HG03139 (cell line): ENCODE data around the gene HIPK1.

Experiments
- ATAC-seq: cut with Tn5 transposase; IDR thresholded peaks from one replicate; pipeline ENCODE4 v1.9.1; 2021; ENCODE audit not compliant: unreplicated experiment

Gene HIPK1

DNA sequence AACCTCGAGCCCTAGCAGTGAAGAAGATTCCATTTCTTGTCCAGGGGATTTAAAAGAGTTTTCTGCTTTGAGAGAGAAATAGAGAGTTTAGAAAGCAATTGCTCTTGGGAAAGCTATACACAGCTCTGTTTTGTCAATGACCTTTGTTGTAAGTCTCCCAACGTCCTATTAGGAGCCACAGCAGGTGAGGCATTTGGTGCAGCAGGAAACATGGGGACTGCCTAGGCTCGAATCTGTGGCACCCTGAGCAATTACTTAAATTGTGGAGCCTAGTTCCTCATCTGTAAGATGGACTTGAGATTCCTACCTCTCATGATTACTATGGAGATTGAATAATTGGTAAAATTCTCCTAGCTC is 15.8 kb upstream of the HIPK1 start:
- no peak for ATAC-seq

DNA sequence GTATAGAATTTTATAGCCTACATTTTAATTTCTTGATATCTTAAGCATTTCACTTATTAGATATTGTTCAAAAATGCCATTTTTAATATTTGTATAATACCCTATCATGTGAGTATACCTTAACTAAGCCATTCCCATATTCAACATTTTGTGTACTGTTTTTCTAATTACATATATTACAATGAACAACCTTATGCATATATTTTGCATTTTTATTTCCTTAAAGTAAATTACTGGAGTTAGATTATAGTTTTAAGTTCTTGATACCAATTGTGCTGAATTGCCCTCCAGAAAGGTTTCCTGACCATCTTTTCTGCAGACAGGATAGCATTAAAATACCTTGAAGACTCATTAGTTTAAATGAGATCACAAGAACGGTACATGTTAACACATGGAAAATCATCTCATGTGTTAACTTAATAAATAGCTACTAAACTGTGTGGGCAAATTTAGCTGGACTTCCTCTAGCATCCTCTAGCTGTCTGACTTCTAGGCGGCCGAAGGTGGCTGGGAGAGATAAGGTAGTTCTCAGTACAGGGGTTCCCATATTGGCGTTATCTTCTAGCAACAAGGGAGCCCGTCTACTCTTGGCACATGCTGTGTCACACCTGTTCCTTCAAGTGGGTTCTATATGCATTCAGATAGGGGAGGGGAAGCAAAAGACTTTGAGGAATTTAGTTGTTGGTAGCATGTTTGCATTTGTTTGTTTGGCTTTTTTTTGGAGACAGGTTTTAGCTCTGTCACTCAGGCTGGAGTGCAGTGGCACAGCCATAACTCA is 15.0 kb upstream of the HIPK1 start:
- ATAC-seq = no peak

GRCh38 chr1:113916974-113917373 is 12.2 kb upstream of the HIPK1 start:
- no peak for ATAC-seq

- ATAC-seq = no peak
Measured at GRCh38 chr1:113917400-113918082, 11.6 kb upstream of the HIPK1 start.

- ATAC-seq = no peak
Measured at GRCh38 chr1:113918243-113918642, 10.9 kb upstream of the HIPK1 start.

DNA sequence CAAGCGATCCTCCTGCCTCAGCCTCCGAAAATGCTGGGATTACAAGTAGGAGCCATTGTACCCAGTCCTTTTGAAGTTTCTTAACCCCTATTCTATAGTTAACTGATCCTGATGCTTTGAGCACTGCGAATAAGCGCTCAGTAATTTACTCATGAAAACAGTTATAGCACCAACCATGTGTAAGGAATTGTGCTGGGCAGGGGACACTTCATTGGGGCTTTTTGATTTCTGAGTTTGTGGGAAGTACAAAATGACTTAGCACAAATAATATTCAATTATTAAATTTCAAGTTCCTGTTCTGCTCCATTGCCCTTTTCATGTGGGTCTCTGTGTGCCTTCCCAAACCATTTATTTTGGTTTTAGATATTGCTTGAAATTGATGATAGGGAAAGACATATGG is 6.2 kb upstream of the HIPK1 start:
- ATAC-seq = no peak

DNA sequence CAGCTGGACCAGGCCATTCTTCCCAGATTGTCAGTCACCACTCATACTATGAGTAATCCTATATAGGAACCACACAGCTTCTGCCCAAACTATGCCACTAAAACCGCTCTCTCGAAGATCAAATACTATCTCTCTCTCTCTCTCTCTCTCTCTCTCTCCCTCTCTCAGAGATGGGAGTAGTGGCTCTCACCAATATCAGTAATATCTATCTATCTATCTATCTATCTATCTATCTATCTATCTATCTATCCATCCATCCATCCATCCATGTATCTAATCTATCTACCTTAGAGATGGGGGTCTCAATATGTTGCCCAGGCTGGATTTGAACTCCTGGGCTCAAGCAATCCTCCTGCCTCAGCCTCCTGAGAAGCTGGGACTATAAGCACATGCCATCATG is 4.7 kb upstream of the HIPK1 start:
- ATAC-seq = no peak

DNA sequence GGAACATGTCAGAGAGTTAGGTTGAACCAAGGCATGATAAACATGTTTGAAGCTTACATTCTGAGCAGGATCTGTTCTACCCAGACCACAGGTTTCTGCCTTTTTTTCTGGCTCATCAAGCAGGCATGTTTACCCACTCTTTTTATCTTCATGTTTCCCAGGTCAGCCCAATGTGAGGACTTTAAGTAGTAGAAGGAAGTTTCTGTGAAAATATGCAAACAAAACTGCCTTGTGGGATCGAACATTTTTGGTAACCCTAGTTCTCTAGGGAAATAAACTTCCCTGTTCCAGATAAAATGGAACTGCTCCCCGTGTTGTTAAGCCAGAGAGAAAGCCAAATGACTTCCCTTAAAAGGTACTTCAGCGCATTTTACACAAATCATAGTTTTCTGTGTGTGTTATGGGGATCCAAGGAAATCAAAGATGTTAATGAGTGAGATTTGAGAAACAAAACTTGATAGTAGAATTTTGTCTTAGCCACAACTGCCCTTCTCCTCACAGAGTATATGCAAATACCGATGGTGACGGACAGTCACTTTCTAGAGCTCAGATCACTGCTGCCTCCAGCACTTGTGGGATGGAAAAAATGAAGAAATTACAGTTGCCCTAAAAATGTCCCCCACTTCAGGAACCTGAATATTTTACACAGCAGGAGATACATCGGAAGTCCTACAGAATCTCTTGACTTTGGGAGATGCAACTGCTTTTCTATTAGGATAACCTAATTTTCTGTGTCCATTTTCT is 765 bp upstream of the HIPK1 start:
- ATAC-seq = no peak

DNA sequence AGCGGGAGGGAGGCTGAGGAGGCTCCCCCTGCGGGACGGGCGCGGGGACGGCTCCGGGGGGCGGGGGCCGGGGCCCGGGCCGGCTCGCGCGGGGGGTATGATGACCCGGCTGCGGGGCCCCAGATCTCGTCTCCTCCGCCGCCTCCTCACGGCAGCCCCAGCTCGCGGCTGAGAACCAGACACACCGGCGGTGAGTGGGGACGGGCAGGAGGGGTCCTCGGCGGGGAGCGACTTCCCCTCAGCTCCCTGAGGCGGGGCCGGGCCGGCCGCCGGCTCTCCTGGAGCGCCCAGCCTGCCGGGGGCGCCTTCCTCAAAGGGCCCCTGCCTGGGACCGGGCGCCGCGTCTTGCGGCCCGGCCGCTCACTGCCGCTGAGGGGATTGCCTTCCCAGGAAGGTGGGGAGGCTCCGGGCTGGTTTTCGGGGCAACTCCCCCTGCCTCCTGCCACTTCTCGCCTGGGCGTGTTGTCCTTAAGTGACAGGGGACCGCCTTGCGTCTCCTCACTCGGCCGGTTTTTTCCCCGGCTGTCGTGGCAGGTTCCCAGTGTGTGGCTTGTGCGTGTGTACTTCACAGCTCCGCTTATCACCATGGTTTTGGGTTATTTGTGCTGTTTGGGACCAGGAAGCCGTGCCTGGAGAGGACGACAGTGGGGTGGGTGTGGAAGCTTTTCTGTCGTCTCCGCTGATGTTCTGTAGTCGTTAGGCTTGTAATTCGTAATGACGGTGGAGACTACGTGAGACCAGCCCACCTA is 800 bp downstream of the HIPK1 start:
- ATAC-seq = peak; percentile 25

GRCh38 chr1:113930499-113931161 is 1.5 kb downstream of the HIPK1 start:
- ATAC-seq = peak; percentile 28

DNA sequence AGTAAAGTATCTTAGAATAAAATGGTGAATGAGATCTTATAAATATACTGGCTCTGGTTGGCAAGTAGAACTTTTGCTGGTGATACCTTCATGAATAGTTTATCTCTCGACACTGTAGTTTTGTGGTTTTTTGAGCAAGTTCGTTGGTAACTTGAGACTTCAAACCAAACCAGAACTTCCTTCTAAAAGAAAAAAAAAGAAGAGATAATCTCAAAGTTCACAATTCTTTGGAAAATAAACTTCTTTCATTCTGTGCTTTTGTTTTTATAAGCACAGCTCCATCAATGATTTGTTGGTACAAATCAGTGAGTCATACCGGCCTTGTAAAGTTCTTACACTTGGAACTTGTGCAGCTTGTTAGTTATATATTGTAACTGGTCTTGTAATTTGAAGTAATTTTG is 2.3 kb downstream of the HIPK1 start:
- no peak for ATAC-seq

- no peak for ATAC-seq
Measured at GRCh38 chr1:113934006-113934405, 4.9 kb downstream of the HIPK1 start.

- ATAC-seq = no peak
Measured at GRCh38 chr1:113934511-113935055, 5.5 kb downstream of the HIPK1 start.

- no peak for ATAC-seq
Measured at GRCh38 chr1:113935176-113935575, 6.1 kb downstream of the HIPK1 start.

GRCh38 chr1:113935970-113936369 is 6.8 kb downstream of the HIPK1 start:
- no peak for ATAC-seq

- no peak for ATAC-seq
Measured at GRCh38 chr1:113937146-113937545, 8.0 kb downstream of the HIPK1 start.

- no peak for ATAC-seq
Measured at GRCh38 chr1:113938192-113938591, 9.1 kb downstream of the HIPK1 start.

GRCh38 chr1:113940365-113941244 is 11.5 kb downstream of the HIPK1 start:
- ATAC-seq = no peak

GRCh38 chr1:113941245-113941559 is 12.1 kb downstream of the HIPK1 start:
- ATAC-seq = no peak

GRCh38 chr1:113942527-113942926 is 13.4 kb downstream of the HIPK1 start:
- no peak for ATAC-seq
